H1 (cell line): ENCODE measurements around the gene TSPOAP1. TPM values are rescaled to one million over a fixed set of nuclear protein-coding genes. Genes with fewer than 3 reads are reported as not detected.

Experiments used
- CTCF ChIA-PET: fragments of 300-600 bp; sonication (Branson Sonifier 250); formaldehyde crosslinking; loops from one replicate; lab custom pipeline; 2021; ENCODE audit not compliant: partially characterized antibody; lab: Charles Lee
- POLR2A ChIA-PET: fragments of 300-600 bp; sonication (Branson Sonifier 250); formaldehyde crosslinking; loops from one replicate; lab custom pipeline; 2021; ENCODE audit warnings: inconsistent platforms; ENCODE audit not compliant: partially characterized antibody; lab: Charles Lee
- DNase-seq, 2 experiments: peaks; one replicate each; pipeline versions ENCODE4 v3.0.0 to v3.0.0-alpha.2; 2010 to 2022; ENCODE audit warnings: low spot score in 2 of 2, low read depth in 1 of 2, mixed read lengths in 1 of 2
- FAIRE-seq: peaks from 2 replicates; lab custom pipeline; 2011; peaks lifted over from hg19 to GRCh38; lab: Jason Lieb, UNC
- H2AFZ ChIP-seq: 2 replicates; pipeline ENCODE4 v1.8.1; 2012; ENCODE audit warnings: low read length, inconsistent platforms
- H2AK5ac ChIP-seq: 2 replicates; pipeline ENCODE4 v1.6.1; 2013; ENCODE audit warnings: low read depth, low read length
- H2BK120ac ChIP-seq: replicated peaks from 2 replicates; pipeline ENCODE3; 2013; ENCODE audit warnings: low read depth, low read length, inconsistent platforms
- H2BK12ac ChIP-seq: 2 replicates; pipeline ENCODE4 v1.6.1; 2013; ENCODE audit warnings: low read depth, low read length
- H2BK15ac ChIP-seq: 2 replicates; pipeline ENCODE4 v1.6.1; 2013; ENCODE audit warnings: low read length
- H2BK20ac ChIP-seq: 2 replicates; pipeline ENCODE4 v1.6.1; 2013; ENCODE audit warnings: low read length
- H2BK5ac ChIP-seq: 2 replicates; pipeline ENCODE4 v1.6.1; 2013; ENCODE audit warnings: low read depth, low read length
- H3K14ac ChIP-seq: 2 replicates; pipeline ENCODE4 v1.6.1; 2013; ENCODE audit warnings: inconsistent platforms; ENCODE audit not compliant: insufficient read length
- H3K18ac ChIP-seq: 2 replicates; pipeline ENCODE4 v1.6.1; 2013; ENCODE audit warnings: low read length; ENCODE audit errors: extremely low read depth
- H3K23ac ChIP-seq: 2 replicates; pipeline ENCODE4 v1.6.1; 2013; ENCODE audit warnings: inconsistent platforms; ENCODE audit not compliant: insufficient read length
- H3K23me2 ChIP-seq: 2 replicates; pipeline ENCODE4 v1.6.1; 2013; ENCODE audit warnings: low read depth, low read length
- H3K27ac ChIP-seq: 2 replicates; pipeline ENCODE4 v1.6.1; 2011; ENCODE audit warnings: low read depth, low read length, inconsistent platforms
- H3K27me3 ChIP-seq, 4 experiments: replicated peaks in 1 of 4; 1 replicate in 1 of 4; 2 replicates in 3 of 4; pipeline versions ENCODE4 v1.6.1 to v1.8.1; 2011 to 2013; ENCODE audit warnings: low read length in 3 of 4, mild to moderate bottlenecking in 3 of 4, inconsistent platforms in 2 of 4, mixed read lengths in 2 of 4, moderate library complexity in 1 of 4; ENCODE audit not compliant: control insufficient read depth in 3 of 4, insufficient read depth in 3 of 4; ENCODE audit errors: extremely low read depth in 1 of 4
- H3K36me3 ChIP-seq, 4 experiments: 2 replicates each; pipeline versions ENCODE4 v1.6.1 to v1.8.1; 2011 to 2013; ENCODE audit warnings: mild to moderate bottlenecking in 4 of 4, low read length in 3 of 4, moderate library complexity in 2 of 4, control low read depth in 1 of 4, inconsistent platforms in 1 of 4; ENCODE audit not compliant: insufficient read depth in 4 of 4, control insufficient read depth in 2 of 4
- H3K4ac ChIP-seq: replicated peaks from 2 replicates; pipeline ENCODE3; 2013; ENCODE audit warnings: low read length, low read depth, mixed read lengths, inconsistent platforms; ENCODE audit not compliant: insufficient read length
- H3K4me1 ChIP-seq, 4 experiments: replicated peaks in 1 of 4; 1 replicate in 1 of 4; 2 replicates in 3 of 4; pipeline versions ENCODE4 v1.6.1 to v1.8.1; 2011 to 2013; ENCODE audit warnings: low read length in 3 of 4, inconsistent platforms in 2 of 4, mixed read lengths in 1 of 4; ENCODE audit not compliant: insufficient read depth in 4 of 4, control insufficient read depth in 3 of 4
- H3K4me2 ChIP-seq, 2 experiments: 2 replicates each; pipeline versions ENCODE4 v1.6.1 to v1.8.1; 2011 to 2013; ENCODE audit warnings: low read depth in 2 of 2, low read length in 2 of 2, control low read depth in 1 of 2, inconsistent platforms in 1 of 2, mild to moderate bottlenecking in 1 of 2; ENCODE audit not compliant: insufficient read depth in 1 of 2
- H3K4me3 ChIP-seq, 4 experiments: fragments of 200-600, 300-600 bp in 1 of 4; sonication (generic), shearing (Covaris generic), sonication (Bioruptor Twin) in 1 of 4; 2 replicates each; pipeline versions ENCODE4 v1.5.1 to v1.8.1; 2011 to 2016; ENCODE audit warnings: low read length in 4 of 4, low read depth in 3 of 4, control low read depth in 2 of 4, inconsistent platforms in 2 of 4, mild to moderate bottlenecking in 2 of 4, mixed read lengths in 1 of 4, moderate library complexity in 1 of 4; ENCODE audit not compliant: insufficient read depth in 2 of 4; ENCODE audit errors: extremely low read depth in 1 of 4
- H3K56ac ChIP-seq: replicated peaks from 2 replicates; pipeline ENCODE3; 2013; ENCODE audit warnings: low read depth, mild to moderate bottlenecking, mixed read lengths, low read length, inconsistent platforms; ENCODE audit not compliant: insufficient read length
- H3K79me1 ChIP-seq: 2 replicates; pipeline ENCODE4 v1.6.1; 2013; ENCODE audit warnings: low read depth, low read length, control low read depth
- H3K79me2 ChIP-seq, 2 experiments: 2 replicates each; pipeline versions ENCODE4 v1.6.1 to v1.8.1; 2012 to 2013; ENCODE audit warnings: low read length in 2 of 2, mild to moderate bottlenecking in 2 of 2, inconsistent platforms in 1 of 2; ENCODE audit not compliant: insufficient read depth in 2 of 2, control insufficient read depth in 1 of 2
- H3K9ac ChIP-seq, 4 experiments: replicated peaks in 1 of 4; 1 replicate in 1 of 4; 2 replicates in 3 of 4; pipeline versions ENCODE4 v1.6.1 to v1.8.1; 2011 to 2013; ENCODE audit warnings: low read depth in 3 of 4, low read length in 3 of 4, control low read depth in 2 of 4, mild to moderate bottlenecking in 2 of 4, moderate library complexity in 2 of 4, inconsistent platforms in 1 of 4; ENCODE audit errors: extremely low read depth in 1 of 4
- H3K9me3 ChIP-seq, 2 experiments: 2 replicates each; pipeline versions ENCODE4 v1.6.1 to v1.8.1; 2012 to 2013; ENCODE audit warnings: mild to moderate bottlenecking in 2 of 2, moderate library complexity in 2 of 2, control low read depth in 1 of 2, inconsistent platforms in 1 of 2, low read depth in 1 of 2, low read length in 1 of 2, mixed read lengths in 1 of 2; ENCODE audit not compliant: insufficient read depth in 2 of 2
- H4K20me1 ChIP-seq, 2 experiments: replicated peaks in 1 of 2; 2 replicates each; pipeline versions ENCODE3 to v1.8.1; 2011 to 2013; ENCODE audit warnings: inconsistent platforms in 2 of 2, low read length in 2 of 2, mild to moderate bottlenecking in 1 of 2; ENCODE audit not compliant: insufficient read depth in 2 of 2, control insufficient read depth in 1 of 2
- H4K5ac ChIP-seq: 2 replicates; pipeline ENCODE4 v1.6.1; 2013; ENCODE audit warnings: low read length, low read depth, mixed read lengths, inconsistent platforms; ENCODE audit not compliant: insufficient read length
- H4K8ac ChIP-seq: 2 replicates; pipeline ENCODE4 v1.8.0; 2013; ENCODE audit warnings: mild to moderate bottlenecking, moderate library complexity, low read length, inconsistent platforms; ENCODE audit not compliant: insufficient read depth; ENCODE audit errors: extremely low read depth
- H4K91ac ChIP-seq: replicated peaks from 2 replicates; pipeline ENCODE3; 2013; ENCODE audit warnings: low read length, mixed read lengths, inconsistent platforms; ENCODE audit not compliant: insufficient read length
- CHD2 ChIP-seq: IDR thresholded peaks from 2 replicates; pipeline ENCODE4 v1.6.1; 2012; ENCODE audit warnings: low read length, improper control_type of control experiment
- WGBS, 2 experiments: shearing (Covaris generic) in 1 of 2; methylation state at CpG; one replicate each; pipeline versions ENCODE4 v1.1.6 to v1.1.7; 2013 to 2015; ENCODE audit warnings: low lambda C conversion rate in 2 of 2, mixed read lengths in 2 of 2, inconsistent platforms in 1 of 2, low coverage in 1 of 2, missing lambda C conversion rate in 1 of 2; ENCODE audit not compliant: insufficient replicate concordance in 2 of 2, insufficient coverage in 1 of 2, insufficient read length in 1 of 2; ENCODE audit errors: extremely low coverage in 1 of 2, missing lambda C conversion rate in 1 of 2; 5-methylcytosine and 5-hydroxymethylcytosine counted together
- polyA plus RNA-seq, 7 experiments: library from polyadenylated mRNA; depleted of rRNA in 3 of 7; stranded (reverse) in 5 of 7; unstranded in 2 of 7; fragments of >200 nt in 5 of 7; fragments of 200-250 nt in 2 of 7; gene quantifications; 1 replicate in 5 of 7; 2 replicates in 1 of 7; 4 replicates in 1 of 7; pipeline versions ENCODE4 v1.2.1 to v1.2.3, GENCODE V29; 2011 to 2013; ENCODE audit warnings: missing spikeins in 2 of 7, mixed read lengths in 2 of 7
- total RNA-seq: library from RNA; stranded (reverse); fragmentation: NEBNext Ultra II Directional; extraction: Animal tissue kit (Norgen Biotek cat#: 25700); gene quantifications from 2 replicates; pipeline ENCODE4 v1.2.1, GENCODE V29; 2021

Gene TSPOAP1
- total and polyA plus RNA-seq, 2 of the 8 experiments (the other 6 are each of a cell fraction or from before 2014, with no cell fraction given), result 7.6 to 9.2 TPM

DNA sequence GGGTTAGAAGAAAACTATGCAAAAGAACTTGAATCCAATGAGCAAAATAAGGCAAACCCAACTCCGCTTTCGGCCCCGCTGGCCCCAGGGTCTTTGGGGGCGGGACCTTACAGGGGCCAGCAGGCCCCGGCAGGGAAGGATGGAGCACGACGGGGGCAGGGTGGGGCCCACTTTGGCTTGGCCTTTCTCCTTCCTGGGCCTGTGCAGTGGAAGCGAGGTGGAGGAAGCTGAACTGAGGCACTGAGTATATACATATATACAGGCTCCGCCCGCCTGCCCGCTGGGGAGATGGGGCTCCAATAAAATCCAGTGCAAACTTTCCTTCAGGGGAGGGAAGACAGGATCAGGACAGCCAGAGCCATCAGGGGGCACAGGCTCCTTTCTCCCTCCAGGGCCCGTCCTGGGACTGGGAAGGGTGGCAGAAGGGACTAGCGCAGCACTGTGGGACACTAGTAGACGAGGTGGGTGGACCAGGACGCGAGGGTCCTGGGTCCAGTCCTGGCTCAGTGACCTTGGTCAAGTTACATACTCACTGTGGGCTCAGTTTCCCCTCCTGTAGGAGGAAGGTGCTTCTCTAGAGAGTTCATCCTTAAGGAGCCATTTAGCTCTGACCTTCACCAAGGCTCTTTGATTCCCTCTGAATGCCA, 27.0 kb downstream of the TSPOAP1 start:
- Histone ChIP-seq H2AFZ (no peak overlapping the region), H4K5ac (no peak overlapping the region), H3K23me2 (no peaks in the 10 kb centered on the region), H3K36me3 (0 out of 8 replicates have a peak, but pooled peaks cover 0 to 2% (median 0%) of the 10 kb centered on the region in 4 experiments), H2BK5ac (no peak overlapping the region), H3K4me2 (no peak overlapping the region), H2AK5ac (no peak overlapping the region), H3K4me1 (peaks cover 0 to 5% (median 4%) of the 10 kb centered on the region in 4 experiments; a peak in 5 of 7 replicates), H3K9me3 (no peaks in the 10 kb centered on the region), H3K56ac (no peak overlapping the region), H3K79me2 (no peaks in the 10 kb centered on the region), H3K27me3 (no peaks in the 10 kb centered on the region), H3K79me1 (no peaks in the 10 kb centered on the region), H4K8ac (no peak overlapping the region; the same call in 1 of the 2 replicates), H4K91ac (no peak overlapping the region), H3K18ac (no peak overlapping the region), H3K9ac (no peak overlapping the region), H2BK12ac (no peak overlapping the region; the same call in 1 of the 2 replicates), H2BK120ac (no peak overlapping the region), H3K27ac (no peak overlapping the region)
- POLR2A ChIA-PET, result interaction anchor here (1.2 to 1.6 kb wide), 4 partner anchors 12 to 51 kb away, joined by 3 to 6 read pairs (median 6); partner anchors contain the start of genes SUPT4H1 and TSPOAP1
- CTCF ChIA-PET, result interaction anchor here (1.1 to 9.4 kb wide), 8 partner anchors 10 to 147 kb away, joined by 3 to 172 read pairs (median 30); partner anchors contain the start of gene MPO
- peak in 1 of 2 experiments; percentile 44 for DNase-seq
- FAIRE-seq, result no peak
- 86% methylated on average over 14 of the region's 16 CpGs; no CpG with 5 or more reads in 1 of the 2 experiments for WGBS, 2 experiments
- TF ChIP-seq CHD2, result no peak
- TF ChIP-seq, all 59 proteins: peak for 0
- H3K4ac ChIP-seq, result no peak overlapping the region
- H3K4me3 ChIP-seq, result no peak overlapping the region
- H3K14ac ChIP-seq, result no peak overlapping the region
- no peak overlapping the region for H3K23ac ChIP-seq
- no peaks in the 10 kb centered on the region for H4K20me1 ChIP-seq
- peak overlapping the region; percentile 96; the same call in 1 of the 2 replicates for H2BK15ac ChIP-seq
- H2BK20ac ChIP-seq, result no peak overlapping the region
